ENCODE results near the gene PCGF5. TPM values are rescaled to one million over a fixed set of nuclear protein-coding genes. Genes with fewer than 3 reads are reported as not detected.

Gene PCGF5
- total RNA-seq, 1 donor from 2014 or later, result 39.8 TPM

DNA sequence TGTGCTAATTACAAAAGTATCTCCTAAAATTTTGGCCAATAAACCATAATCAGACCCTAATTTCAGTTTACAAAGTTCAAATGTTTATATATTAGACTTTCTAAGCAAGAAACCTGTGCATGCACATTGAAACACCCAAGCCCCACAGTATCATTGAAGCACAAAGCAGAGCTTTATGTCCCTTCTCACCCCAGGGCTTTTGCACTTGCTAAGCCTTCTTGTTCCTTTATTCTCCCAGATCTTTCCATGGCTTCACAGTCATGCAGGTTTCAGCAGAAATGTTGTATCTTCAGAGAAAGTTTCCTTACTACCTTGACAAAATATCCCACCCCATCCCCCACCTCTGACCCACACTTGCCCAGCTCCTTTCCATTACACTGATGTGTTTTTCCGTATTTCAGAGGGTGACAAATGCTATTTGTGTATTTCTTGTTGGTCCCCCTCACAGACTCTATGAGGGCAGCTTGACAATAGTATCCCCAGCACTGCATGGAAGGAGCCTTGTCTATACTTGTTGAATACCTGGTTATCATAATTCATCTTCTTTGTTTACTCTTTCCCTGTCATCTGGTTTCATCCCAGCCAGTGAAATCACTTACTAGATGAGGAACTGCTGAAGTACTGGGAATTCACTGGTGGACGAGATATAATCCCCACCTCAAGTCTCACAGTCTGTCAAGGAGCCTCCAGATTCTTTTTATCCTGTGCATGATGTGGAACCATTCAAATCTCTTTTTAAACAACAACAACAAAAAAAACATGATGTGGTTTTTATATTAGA, 24.0 kb upstream of the PCGF5 start:
- H3K4me1 ChIP-seq, result peaks cover 0 to 30% of the 10 kb centered on the region in 2 donors
- DNase-seq (ENCODE audit: low spot score in 2 of 2), result no peak
- intact Hi-C loops (cut with DNase I), result loop anchor here (10.0 kb wide), 1 partner anchor 148 kb away; no protein-coding TSS in a partner anchor

DNA sequence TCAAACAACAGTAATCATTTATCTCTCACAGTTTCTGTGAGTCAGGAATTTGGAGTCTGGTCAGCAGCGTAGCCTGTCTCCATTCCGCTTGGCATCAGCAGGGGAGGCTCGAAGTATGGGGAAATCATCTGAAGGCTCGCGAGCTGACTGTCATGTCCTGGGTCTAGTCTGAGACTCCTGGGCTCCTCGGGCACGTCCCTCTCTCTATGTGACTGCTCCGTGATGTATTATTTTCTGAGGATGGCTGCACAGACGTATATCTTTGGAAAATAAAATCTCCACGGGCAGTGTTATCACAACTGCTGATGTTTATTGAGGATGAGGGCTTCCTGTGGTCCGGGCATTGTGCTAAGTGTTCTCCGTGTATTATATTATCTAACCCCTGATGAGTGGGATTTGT, 23.3 kb upstream of the PCGF5 start:
- Histone ChIP-seq H3K36me3 (no peaks in the 10 kb centered on the region), H3K4me3 (no peak overlapping the region), H3K27me3 (no peaks in the 10 kb centered on the region), H3K27ac (peak overlapping the region; percentile 22 to 43), H3K9me3 (no peaks in the 10 kb centered on the region), H3K4me1 (peaks cover 0 to 29% of the 10 kb centered on the region in 2 donors)
- DNase-seq (ENCODE audit: low spot score in 2 of 2), result peak in 1 of 2 donors; percentile 74
- TF ChIP-seq, protein P1, sequence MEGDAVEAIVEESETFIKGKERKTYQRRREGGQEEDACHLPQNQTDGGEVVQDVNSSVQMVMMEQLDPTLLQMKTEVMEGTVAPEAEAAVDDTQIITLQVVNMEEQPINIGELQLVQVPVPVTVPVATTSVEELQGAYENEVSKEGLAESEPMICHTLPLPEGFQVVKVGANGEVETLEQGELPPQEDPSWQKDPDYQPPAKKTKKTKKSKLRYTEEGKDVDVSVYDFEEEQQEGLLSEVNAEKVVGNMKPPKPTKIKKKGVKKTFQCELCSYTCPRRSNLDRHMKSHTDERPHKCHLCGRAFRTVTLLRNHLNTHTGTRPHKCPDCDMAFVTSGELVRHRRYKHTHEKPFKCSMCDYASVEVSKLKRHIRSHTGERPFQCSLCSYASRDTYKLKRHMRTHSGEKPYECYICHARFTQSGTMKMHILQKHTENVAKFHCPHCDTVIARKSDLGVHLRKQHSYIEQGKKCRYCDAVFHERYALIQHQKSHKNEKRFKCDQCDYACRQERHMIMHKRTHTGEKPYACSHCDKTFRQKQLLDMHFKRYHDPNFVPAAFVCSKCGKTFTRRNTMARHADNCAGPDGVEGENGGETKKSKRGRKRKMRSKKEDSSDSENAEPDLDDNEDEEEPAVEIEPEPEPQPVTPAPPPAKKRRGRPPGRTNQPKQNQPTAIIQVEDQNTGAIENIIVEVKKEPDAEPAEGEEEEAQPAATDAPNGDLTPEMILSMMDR (IDR thresholded peaks at IDR 0.05), result no peak
- intact Hi-C loops (cut with DNase I), result loop anchor here (10.0 kb wide), 1 partner anchor 148 kb away; no protein-coding TSS in a partner anchor

More for the DNA sequence above, 24.0 kb upstream of the PCGF5 start:
- Histone ChIP-seq H3K4me3 (no peak overlapping the region), H3K36me3 (no peaks in the 10 kb centered on the region), H3K27me3 (no peaks in the 10 kb centered on the region), H3K9me3 (no peaks in the 10 kb centered on the region), H3K27ac (peak overlapping the region; percentile 22 to 43)
- TF ChIP-seq, protein P1 (IDR thresholded peaks at IDR 0.05), result no peak

DNA sequence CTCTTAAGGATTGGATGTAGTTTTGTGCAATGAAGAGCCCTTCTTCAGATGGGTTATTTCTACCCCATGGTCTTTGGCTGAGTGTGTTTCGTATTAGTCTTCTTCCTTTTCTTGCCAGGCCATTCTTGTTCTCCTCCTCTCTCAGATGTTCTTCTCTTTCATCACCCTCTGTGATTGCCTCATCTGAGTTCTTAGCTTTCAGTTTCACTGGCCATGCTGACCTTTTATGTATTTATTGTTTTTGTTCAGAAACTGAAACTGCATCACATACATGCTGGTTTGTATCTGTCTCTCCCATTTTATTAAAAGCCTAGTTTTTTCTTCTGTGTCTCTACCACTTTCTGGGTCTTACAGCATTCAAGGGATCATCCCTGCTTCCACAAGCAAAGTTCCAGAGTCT, 21.7 kb upstream of the PCGF5 start:
- Histone ChIP-seq H3K4me1 (peaks cover 0 to 16% of the 10 kb centered on the region in 2 donors), H3K4me3 (no peak overlapping the region), H3K27ac (peak overlapping the region; percentile 43 to 58), H3K27me3 (no peaks in the 10 kb centered on the region), H3K36me3 (no peaks in the 10 kb centered on the region), H3K9me3 (no peaks in the 10 kb centered on the region)
- intact Hi-C loops (cut with DNase I), result loop anchor here (10.0 kb wide), 1 partner anchor 146 kb away; no protein-coding TSS in a partner anchor
- TF ChIP-seq, protein P1 (IDR thresholded peaks at IDR 0.05), result no peak
- no peak for DNase-seq (ENCODE audit: low spot score in 2 of 2)

DNA sequence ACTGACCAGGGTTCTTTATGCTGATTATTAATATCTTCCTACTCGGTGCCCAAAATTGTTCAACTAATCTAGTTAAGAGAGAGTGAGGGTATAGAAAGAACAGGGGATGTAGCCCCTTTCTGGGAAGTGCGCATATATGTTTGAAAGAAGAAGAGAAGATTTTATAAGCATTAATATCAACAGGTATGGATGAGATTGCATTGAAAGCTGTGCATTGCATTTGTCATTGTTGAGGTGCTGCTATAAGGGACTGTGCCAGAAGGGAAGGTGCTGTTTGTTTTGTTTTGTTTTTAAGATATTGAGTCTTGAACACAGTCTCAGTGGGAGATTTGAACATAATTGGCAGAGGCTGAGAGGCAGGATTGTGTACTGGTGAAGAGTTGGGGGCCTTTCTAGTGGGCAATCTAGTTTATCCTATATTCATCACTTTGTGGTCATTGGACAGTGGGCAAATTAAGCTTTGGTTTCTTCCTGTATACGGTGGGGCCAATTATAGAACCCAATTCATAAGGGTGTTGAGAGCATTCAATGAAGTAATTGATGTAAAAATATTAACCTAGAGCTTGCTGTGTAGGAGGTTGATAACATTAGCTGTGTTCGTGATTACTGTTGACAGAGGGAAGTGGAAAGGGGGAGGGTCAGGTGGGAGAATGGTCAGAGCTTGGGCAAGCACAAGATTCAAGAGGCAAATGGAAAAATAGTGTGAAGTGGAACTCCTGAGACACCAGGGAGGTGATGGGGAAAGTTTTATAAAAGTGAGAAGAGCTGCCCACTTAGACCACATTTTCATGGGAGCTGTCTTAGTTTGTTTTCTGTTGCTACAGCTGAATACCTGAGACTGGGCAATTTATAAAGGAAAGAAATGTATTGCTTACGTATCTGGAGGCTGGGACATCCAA, 19.9 kb upstream of the PCGF5 start:
- intact Hi-C loops (cut with DNase I), result no loop called here
- Histone ChIP-seq H3K4me1 (peaks cover 0 to 16% of the 10 kb centered on the region in 2 donors), H3K9me3 (no peaks in the 10 kb centered on the region), H3K27me3 (no peaks in the 10 kb centered on the region), H3K36me3 (no peaks in the 10 kb centered on the region), H3K4me3 (peak overlapping the region in 1 of 2 donors; percentile 0), H3K27ac (peak overlapping the region; percentile 43 to 54)
- no peak for DNase-seq (ENCODE audit: low spot score in 2 of 2)
- TF ChIP-seq, protein P1 (IDR thresholded peaks at IDR 0.05), result no peak

DNA sequence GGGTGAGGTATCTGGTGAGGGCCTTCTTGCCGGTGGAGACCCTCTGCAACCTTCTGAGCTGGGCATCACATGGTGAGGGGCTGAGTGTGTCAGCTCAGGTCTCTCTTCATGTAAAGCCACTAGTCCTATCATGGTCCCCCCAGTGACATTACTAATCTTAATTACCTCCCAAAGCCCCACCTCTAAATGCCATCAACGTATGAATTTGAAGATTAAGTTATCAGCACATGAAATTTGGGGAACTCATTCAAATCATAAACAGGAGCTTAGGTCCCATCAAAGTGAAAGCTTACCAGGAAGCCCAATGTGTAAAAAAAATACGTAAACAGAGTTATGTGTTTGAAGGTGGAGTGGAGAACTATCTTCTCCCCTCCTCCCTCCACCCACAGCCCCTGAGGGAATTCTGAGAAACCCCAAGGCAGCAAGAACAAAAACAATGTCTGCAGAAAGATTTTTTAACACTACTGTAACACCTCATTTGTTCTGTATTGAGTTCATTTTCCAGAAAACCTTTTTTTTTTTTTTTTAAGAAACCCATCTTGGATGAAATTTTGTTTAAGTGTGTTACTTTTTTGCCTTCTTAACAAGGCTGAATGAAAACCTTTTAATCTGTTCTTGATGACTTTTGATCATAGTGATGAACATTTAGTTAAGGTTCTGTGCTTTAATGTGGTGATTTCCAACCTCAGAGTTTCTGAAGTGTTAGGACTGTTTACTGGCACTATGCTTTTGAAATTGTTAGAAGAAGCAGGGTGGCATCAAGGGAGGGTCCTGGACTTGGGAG, 19.1 kb upstream of the PCGF5 start:
- Histone ChIP-seq H3K27ac (peak overlapping the region in 1 of 2 donors; percentile 54), H3K36me3 (no peaks in the 10 kb centered on the region), H3K9me3 (no peaks in the 10 kb centered on the region), H3K27me3 (no peaks in the 10 kb centered on the region), H3K4me3 (peak overlapping the region in 1 of 2 donors; percentile 0), H3K4me1 (peaks cover 0 to 16% of the 10 kb centered on the region in 2 donors)
- DNase-seq (ENCODE audit: low spot score in 2 of 2), result no peak
- intact Hi-C loops (cut with DNase I), result no loop called here
- TF ChIP-seq, protein P1 (IDR thresholded peaks at IDR 0.05), result no peak
